ENCODE results near the gene POLR3A. TPM values are rescaled to one million over a fixed set of nuclear protein-coding genes. Genes with fewer than 3 reads are reported as not detected.
"Not testable (repeated sequence)": the region's sequence is repeated elsewhere in the genome, so short reads cannot be mapped to it uniquely, and the experiment has no call there.

POLR3A gene
- total and polyA plus RNA-seq, 2 experiments from 2014 or later, result 16.8 to 19.5 TPM

- Histone ChIP-seq H3K4me3 (no peak overlapping the region), H3K9me3 (ENCODE audit: low read depth) (no peaks in the 10 kb centered on the region), H3K27me3 (no peaks in the 10 kb centered on the region), H3K36me3 (no peaks in the 10 kb centered on the region), H3K4me1 (ENCODE audit: low read depth) (no peaks in the 10 kb centered on the region), H3K27ac (no peak overlapping the region)
- DNase-seq (ENCODE audit: low read depth in 1 of 2, low spot score in 1 of 2), result peak in 1 of 2 donors; percentile 10
- TF ChIP-seq CTCF (IDR thresholded peaks at IDR 0.05; ENCODE audit: low read depth, low read length), result no peak
Observed at GRCh38 chr10:78071140-78071856, 42.0 kb upstream of the POLR3A start.

DNA sequence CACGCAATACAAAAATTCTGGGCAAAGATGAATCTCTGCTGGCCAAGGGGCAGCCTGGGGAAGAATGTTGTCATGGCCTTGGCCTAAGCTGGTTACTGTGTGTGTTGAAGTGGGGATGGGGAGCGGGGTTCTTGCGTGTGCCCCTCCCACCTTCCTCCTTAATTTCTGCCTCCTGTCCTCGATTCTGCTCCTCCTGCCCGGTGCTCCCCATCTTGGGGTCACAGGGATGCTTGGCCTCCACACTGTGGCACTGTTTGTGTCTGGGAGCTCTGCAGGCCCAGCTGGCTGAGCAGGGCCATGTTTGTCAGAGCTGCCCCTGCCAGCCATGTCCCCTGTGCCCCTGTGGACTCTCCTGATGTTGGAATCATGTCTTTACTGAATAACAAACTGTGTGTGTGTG, 41.4 kb upstream of the POLR3A start:
- H3K27ac ChIP-seq, result no peak overlapping the region
- no peaks in the 10 kb centered on the region for H3K4me1 ChIP-seq (ENCODE audit: low read depth)

GRCh38 chr10:78070064-78070463, 40.7 kb upstream of the POLR3A start:
- not testable (repeated sequence) for H3K4me3 ChIP-seq; H3K27me3 ChIP-seq; H3K9me3 ChIP-seq (ENCODE audit: low read depth); H3K27ac ChIP-seq; H3K36me3 ChIP-seq; H3K4me1 ChIP-seq (ENCODE audit: low read depth); DNase-seq (ENCODE audit: low read depth in 1 of 2, low spot score in 1 of 2)

More for the DNA sequence above, 41.4 kb upstream of the POLR3A start:
- Histone ChIP-seq H3K36me3 (no peaks in the 10 kb centered on the region), H3K4me3 (no peak overlapping the region), H3K27me3 (no peaks in the 10 kb centered on the region), H3K9me3 (ENCODE audit: low read depth) (no peaks in the 10 kb centered on the region)
- DNase-seq (ENCODE audit: low read depth in 1 of 2, low spot score in 1 of 2), result no peak
- TF ChIP-seq CTCF (IDR thresholded peaks at IDR 0.05; ENCODE audit: low read depth, low read length), result no peak

GRCh38 chr10:78069151-78069550, 39.8 kb upstream of the POLR3A start:
- Histone ChIP-seq H3K4me1 (ENCODE audit: low read depth) (no peaks in the 10 kb centered on the region), H3K27me3 (no peaks in the 10 kb centered on the region), H3K27ac (no peak overlapping the region), H3K36me3 (no peaks in the 10 kb centered on the region), H3K4me3 (no peak overlapping the region), H3K9me3 (ENCODE audit: low read depth) (no peaks in the 10 kb centered on the region)
- no peak for DNase-seq (ENCODE audit: low read depth in 1 of 2, low spot score in 1 of 2)
- TF ChIP-seq CTCF (IDR thresholded peaks at IDR 0.05; ENCODE audit: low read depth, low read length), result no peak

DNA sequence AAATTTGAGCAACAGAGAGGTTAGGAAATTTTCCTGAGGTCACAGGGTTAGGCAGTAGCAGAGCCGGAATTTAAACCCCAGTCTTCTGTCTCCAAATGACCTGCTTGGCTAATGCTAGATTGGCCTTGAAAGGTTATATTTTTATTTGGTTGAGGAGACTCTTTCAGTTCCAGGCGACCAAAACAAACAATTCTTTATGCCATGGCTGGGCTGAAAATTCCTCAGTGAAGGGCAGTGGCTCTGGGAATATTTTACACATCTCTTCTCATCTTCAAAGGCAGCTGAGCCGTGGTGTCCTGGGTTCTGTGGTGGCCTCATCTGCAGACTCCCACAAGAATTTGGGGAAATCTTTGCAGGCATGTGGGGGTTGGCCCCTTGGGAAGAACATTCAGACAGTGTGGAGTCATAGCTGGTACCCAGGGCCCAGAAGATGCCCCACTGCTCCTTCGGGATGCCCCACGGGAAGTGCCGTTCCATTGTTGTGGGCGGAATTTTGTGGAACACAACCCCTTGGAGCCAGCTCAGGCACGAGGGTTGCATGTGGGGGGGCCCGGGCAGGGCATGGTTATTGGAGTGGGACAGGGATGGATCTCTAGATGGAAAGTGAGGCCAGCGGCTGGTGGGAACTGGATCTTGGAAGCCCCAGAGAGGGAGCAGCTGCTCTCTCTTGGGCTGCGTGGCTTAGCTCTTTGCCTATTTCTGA, 37.6 kb upstream of the POLR3A start:
- Histone ChIP-seq H3K9me3 (ENCODE audit: low read depth) (no peaks in the 10 kb centered on the region), H3K36me3 (no peaks in the 10 kb centered on the region), H3K27ac (no peak overlapping the region), H3K4me3 (no peak overlapping the region), H3K4me1 (ENCODE audit: low read depth) (no peaks in the 10 kb centered on the region), H3K27me3 (no peaks in the 10 kb centered on the region)
- TF ChIP-seq CTCF (IDR thresholded peaks at IDR 0.05; ENCODE audit: low read depth, low read length), result no peak
- DNase-seq (ENCODE audit: low read depth in 1 of 2, low spot score in 1 of 2), result no peak

GRCh38 chr10:78066012-78066411, 36.7 kb upstream of the POLR3A start:
- no peak for TF ChIP-seq CTCF (IDR thresholded peaks at IDR 0.05; ENCODE audit: low read depth, low read length)
- Histone ChIP-seq H3K4me3 (no peak overlapping the region), H3K27ac (no peak overlapping the region), H3K4me1 (ENCODE audit: low read depth) (no peaks in the 10 kb centered on the region), H3K36me3 (no peaks in the 10 kb centered on the region), H3K27me3 (no peaks in the 10 kb centered on the region), H3K9me3 (ENCODE audit: low read depth) (no peaks in the 10 kb centered on the region)
- DNase-seq (ENCODE audit: low read depth in 1 of 2, low spot score in 1 of 2), result no peak

Data from cardiac muscle cell (in vitro differentiated cells and primary cell).